Neural cell (in vitro differentiated cells): ENCODE results near the gene HOGA1.

ENCODE experiments used
- EP300 ChIP-seq: fragments of 450-650 bp; conservative IDR thresholded peaks from 2 replicates; pipeline ENCODE4 v1.6.1; 2014; ENCODE audit warnings: antibody characterized with exemption, mild to moderate bottlenecking, moderate library complexity; ENCODE audit not compliant: poor library complexity, severe bottlenecking
- EZH2 ChIP-seq: fragments of 200-600, 300-800 bp; shearing (Covaris generic), sonication (generic); IDR thresholded peaks from 2 replicates; pipeline ENCODE4 v1.6.1; 2014; ENCODE audit warnings: antibody characterized with exemption, low read length, borderline replicate concordance, mild to moderate bottlenecking; ENCODE audit not compliant: insufficient read depth, poor library complexity, severe bottlenecking
- POLR2AphosphoS5 ChIP-seq: IDR thresholded peaks from 2 replicates; pipeline ENCODE4 v1.6.1; 2012
- RAD21 ChIP-seq: fragments of 450-650 bp; conservative IDR thresholded peaks from 2 replicates; pipeline ENCODE4 v1.6.1; 2014; ENCODE audit warnings: antibody characterized with exemption, mild to moderate bottlenecking, moderate library complexity
- SMC3 ChIP-seq: fragments of 450-650 bp; conservative IDR thresholded peaks from 2 replicates; pipeline ENCODE4 v1.6.1; 2014; ENCODE audit warnings: antibody characterized with exemption, mild to moderate bottlenecking, moderate library complexity; ENCODE audit not compliant: poor library complexity
- TAF1 ChIP-seq: IDR thresholded peaks from 2 replicates; pipeline ENCODE4 v1.6.1; 2012; ENCODE audit warnings: low read depth
- TF ChIP-seq, protein P1 (sequence below): IDR thresholded peaks from 2 replicates; pipeline ENCODE4 v1.6.1; 2012; ENCODE audit warnings: borderline replicate concordance
- TF ChIP-seq, protein P2 (sequence below): fragments of 450-650 bp; IDR thresholded peaks from 2 replicates; pipeline ENCODE4 v1.5.1; 2014; ENCODE audit warnings: antibody characterized with exemption, mild to moderate bottlenecking, moderate library complexity; ENCODE audit not compliant: poor library complexity, severe bottlenecking

DNA sequence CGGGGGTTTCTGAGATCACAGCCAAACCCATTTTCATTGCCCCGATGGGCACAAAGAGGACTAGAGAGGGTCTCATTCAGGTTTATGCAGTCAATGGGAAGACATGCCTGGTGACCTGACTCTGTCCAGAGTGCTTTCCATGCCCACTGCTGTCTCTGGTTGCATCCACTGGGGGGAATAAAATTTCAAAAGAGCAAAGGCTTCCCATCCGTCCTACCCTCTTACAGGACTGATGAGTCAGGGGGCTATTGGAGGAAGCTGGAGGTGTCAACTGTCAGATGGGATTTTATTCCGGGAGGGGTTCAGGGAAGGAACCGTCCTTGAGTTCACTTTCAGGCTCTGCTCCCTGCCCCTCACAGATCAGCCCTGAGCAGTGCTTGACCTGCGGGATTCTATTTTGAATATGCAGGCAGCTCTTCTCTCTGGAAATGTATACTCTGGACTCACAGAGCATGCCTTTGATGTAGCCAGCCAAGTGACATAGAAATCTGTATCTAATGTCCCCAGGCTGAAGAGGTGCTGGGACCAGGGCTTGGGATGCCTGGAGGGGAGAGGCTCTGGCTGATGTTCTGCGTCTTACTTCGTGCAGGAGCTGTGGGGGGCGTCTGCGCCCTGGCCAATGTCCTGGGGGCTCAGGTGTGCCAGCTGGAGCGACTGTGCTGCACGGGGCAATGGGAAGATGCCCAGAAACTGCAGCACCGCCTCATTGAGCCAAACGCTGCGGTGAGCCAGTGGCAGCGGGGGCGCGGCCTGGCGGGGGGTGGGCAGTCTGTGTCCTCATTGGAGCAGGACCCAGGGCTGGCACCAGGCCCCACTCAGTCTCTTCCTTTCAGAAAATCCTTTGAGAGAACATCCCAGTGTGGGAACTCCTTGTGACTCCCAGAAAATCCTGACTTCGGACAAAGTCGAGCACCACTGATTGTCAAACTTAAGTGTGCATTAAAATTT, 17.4 kb downstream of the HOGA1 start:
- TF ChIP-seq, protein P1, sequence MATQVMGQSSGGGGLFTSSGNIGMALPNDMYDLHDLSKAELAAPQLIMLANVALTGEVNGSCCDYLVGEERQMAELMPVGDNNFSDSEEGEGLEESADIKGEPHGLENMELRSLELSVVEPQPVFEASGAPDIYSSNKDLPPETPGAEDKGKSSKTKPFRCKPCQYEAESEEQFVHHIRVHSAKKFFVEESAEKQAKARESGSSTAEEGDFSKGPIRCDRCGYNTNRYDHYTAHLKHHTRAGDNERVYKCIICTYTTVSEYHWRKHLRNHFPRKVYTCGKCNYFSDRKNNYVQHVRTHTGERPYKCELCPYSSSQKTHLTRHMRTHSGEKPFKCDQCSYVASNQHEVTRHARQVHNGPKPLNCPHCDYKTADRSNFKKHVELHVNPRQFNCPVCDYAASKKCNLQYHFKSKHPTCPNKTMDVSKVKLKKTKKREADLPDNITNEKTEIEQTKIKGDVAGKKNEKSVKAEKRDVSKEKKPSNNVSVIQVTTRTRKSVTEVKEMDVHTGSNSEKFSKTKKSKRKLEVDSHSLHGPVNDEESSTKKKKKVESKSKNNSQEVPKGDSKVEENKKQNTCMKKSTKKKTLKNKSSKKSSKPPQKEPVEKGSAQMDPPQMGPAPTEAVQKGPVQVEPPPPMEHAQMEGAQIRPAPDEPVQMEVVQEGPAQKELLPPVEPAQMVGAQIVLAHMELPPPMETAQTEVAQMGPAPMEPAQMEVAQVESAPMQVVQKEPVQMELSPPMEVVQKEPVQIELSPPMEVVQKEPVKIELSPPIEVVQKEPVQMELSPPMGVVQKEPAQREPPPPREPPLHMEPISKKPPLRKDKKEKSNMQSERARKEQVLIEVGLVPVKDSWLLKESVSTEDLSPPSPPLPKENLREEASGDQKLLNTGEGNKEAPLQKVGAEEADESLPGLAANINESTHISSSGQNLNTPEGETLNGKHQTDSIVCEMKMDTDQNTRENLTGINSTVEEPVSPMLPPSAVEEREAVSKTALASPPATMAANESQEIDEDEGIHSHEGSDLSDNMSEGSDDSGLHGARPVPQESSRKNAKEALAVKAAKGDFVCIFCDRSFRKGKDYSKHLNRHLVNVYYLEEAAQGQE = no peak
- TF ChIP-seq POLR2AphosphoS5 (no peak), RAD21 (no peak), EP300 (no peak), EZH2 (no peak), TAF1 (no peak), SMC3 (no peak)
- TF ChIP-seq, protein P2, sequence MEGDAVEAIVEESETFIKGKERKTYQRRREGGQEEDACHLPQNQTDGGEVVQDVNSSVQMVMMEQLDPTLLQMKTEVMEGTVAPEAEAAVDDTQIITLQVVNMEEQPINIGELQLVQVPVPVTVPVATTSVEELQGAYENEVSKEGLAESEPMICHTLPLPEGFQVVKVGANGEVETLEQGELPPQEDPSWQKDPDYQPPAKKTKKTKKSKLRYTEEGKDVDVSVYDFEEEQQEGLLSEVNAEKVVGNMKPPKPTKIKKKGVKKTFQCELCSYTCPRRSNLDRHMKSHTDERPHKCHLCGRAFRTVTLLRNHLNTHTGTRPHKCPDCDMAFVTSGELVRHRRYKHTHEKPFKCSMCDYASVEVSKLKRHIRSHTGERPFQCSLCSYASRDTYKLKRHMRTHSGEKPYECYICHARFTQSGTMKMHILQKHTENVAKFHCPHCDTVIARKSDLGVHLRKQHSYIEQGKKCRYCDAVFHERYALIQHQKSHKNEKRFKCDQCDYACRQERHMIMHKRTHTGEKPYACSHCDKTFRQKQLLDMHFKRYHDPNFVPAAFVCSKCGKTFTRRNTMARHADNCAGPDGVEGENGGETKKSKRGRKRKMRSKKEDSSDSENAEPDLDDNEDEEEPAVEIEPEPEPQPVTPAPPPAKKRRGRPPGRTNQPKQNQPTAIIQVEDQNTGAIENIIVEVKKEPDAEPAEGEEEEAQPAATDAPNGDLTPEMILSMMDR = no peak
